Urinary bladder (tissue), 4 donors: ENCODE results near the gene MAN1C1. TPM values are rescaled to one million over a fixed set of nuclear protein-coding genes. Genes with fewer than 3 reads are reported as not detected.
"Not testable (repeated sequence)": the region's sequence is repeated elsewhere in the genome, so short reads cannot be mapped to it uniquely, and the experiment has no call there.

Source experiments
- DNase-seq: peaks from one replicate; pipeline ENCODE4 v3.0.0-alpha.2; 2015; ENCODE audit errors: extremely low spot score
- H3K27ac ChIP-seq: one replicate; pipeline ENCODE4 v1.5.1; 2013; ENCODE audit warnings: low read depth, mild to moderate bottlenecking, moderate library complexity
- H3K36me3 ChIP-seq: one replicate; pipeline ENCODE4 v1.6.1; 2013; ENCODE audit warnings: mild to moderate bottlenecking, moderate library complexity; ENCODE audit not compliant: insufficient read depth
- H3K4me1 ChIP-seq: one replicate; pipeline ENCODE4 v1.6.1; 2013; ENCODE audit warnings: mild to moderate bottlenecking, moderate library complexity; ENCODE audit not compliant: insufficient read depth
- H3K4me3 ChIP-seq: one replicate; pipeline ENCODE4 v1.5.1; 2013; ENCODE audit warnings: low read depth, low read length
- WGBS: extraction: QIAGEN DNeasy Blood & Tissue Kit; methylation state at CpG from one replicate; pipeline ENCODE4 v1.1.7; 2013; 5-methylcytosine and 5-hydroxymethylcytosine counted together
- polyA plus RNA-seq: library from polyadenylated mRNA; stranded (reverse); fragments of 200-250 nt; gene quantifications from one replicate; pipeline ENCODE4 v1.2.3, GENCODE V29; 2013
- total RNA-seq: library from RNA; depleted of rRNA; stranded (reverse); fragments of >200 nt; gene quantifications from one replicate; pipeline ENCODE4 v1.2.3, GENCODE V29; 2014
- donor health status: healthy with polysubstance abuse.
- donor health status: healthy.

Gene MAN1C1
- total and polyA plus RNA-seq, 2 donors = 18.2 to 26.4 TPM

DNA sequence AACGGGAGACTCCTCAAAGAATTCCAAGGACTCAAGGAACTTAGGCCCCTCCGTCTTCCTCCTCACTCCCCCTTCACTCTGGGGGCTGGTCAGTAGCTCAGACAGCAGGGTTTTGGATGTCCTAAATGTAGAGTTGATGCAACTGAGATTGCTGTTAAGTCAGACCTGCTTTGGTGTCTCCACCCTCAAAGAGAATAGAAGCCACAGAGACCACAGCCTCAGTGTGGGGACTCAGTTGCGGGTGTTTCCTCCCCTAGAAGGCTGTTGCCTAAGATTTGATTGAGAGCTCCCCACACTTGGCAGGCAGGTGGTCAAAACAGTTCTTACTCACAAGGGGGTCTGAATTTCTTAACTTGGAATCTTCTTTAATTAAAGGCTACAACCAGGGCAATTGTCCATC is 7.6 kb downstream of the MAN1C1 start:
- DNase-seq = no peak
- no peaks in the 10 kb centered on the region for H3K36me3 ChIP-seq
- 61% methylated on average over 3 of the region's 3 CpGs for WGBS
- no peaks in the 10 kb centered on the region for H3K4me1 ChIP-seq
- H3K4me3 ChIP-seq = no peak overlapping the region
- no peak overlapping the region for H3K27ac ChIP-seq

DNA sequence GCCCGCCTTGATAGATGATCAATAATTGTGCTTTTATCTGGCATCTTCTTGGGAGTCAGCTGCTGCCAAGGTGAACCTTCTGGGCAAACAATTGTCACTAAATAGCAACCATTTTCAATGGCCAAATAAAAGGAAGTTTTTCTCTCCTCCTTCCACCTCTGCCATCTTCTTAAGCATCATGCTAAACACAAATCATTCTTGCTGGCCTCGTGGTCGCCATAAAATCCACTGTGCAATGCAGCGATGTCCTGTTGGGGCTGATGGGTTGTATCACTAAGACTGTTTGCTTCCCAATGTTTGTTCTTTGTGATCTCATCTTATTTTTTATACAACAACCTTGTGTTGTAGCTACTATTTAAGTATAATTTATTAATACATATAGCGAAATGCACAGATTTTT is 8.0 kb downstream of the MAN1C1 start:
- H3K27ac ChIP-seq = no peak overlapping the region
- H3K4me3 ChIP-seq = no peak overlapping the region
- WGBS = 89% methylated on average over 5 of the region's 5 CpGs
- DNase-seq = no peak
- H3K4me1 ChIP-seq = no peaks in the 10 kb centered on the region
- no peaks in the 10 kb centered on the region for H3K36me3 ChIP-seq

DNA sequence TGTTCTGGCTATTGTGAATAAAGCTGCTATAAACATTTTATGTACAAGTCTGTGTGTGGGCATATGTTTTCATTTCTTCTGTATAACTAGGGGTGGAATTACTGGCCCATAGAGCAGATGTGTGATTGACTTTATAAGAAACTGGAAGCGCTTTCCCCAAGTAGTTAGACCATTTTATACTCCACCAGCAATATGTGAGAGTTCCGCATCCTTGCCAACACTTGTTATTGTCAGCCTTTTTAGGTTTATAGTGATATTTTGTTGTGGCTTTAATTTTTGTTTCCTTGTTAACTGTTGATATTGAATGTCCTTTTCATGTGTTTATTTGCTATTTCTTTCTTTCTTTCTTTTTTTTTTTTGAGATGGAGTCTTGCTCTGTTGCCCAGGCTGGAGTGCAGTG is 9.4 kb downstream of the MAN1C1 start:
- no peak overlapping the region for H3K27ac ChIP-seq
- H3K36me3 ChIP-seq = no peaks in the 10 kb centered on the region
- no peak overlapping the region for H3K4me3 ChIP-seq
- no peak for DNase-seq
- no peaks in the 10 kb centered on the region for H3K4me1 ChIP-seq
- 73% methylated on average over 2 of the region's 2 CpGs for WGBS

DNA sequence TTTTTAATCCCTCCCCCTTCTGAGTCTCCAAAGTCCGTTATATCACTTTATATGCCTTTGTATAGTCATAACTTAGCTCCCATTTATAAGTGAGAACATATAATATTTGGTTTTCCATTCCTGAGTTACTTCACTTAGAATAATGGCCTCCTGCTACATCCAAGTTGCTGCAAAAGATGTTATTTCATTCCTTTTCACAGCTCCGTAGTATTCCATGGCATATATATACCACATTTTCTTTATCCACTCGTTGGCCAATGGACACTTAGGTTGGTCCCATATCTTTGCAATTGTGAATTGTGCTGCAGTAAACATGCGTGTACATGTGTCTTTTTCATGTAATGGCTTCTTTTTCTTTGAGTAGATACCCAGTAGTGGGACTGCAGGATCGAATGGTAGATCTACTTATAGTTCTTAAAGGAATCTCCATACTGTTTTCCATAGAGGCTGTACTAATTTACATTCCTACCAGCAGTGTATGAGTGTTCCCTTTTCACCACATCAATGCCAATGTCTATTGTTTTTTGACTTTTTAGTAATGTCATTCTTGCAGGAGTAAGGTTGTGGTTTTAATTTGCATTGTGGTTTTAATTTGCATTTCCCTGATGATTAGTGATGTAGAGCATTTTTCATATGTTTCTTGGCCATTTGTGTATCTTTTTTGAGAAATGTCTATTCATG is 12.3 kb downstream of the MAN1C1 start:
- Histone ChIP-seq H3K36me3 (no peaks in the 10 kb centered on the region), H3K27ac (no peak overlapping the region), H3K4me3 (no peak overlapping the region), H3K4me1 (no peaks in the 10 kb centered on the region)
- DNase-seq = no peak
- 97% methylated on average over 5 of the region's 5 CpGs for WGBS

DNA sequence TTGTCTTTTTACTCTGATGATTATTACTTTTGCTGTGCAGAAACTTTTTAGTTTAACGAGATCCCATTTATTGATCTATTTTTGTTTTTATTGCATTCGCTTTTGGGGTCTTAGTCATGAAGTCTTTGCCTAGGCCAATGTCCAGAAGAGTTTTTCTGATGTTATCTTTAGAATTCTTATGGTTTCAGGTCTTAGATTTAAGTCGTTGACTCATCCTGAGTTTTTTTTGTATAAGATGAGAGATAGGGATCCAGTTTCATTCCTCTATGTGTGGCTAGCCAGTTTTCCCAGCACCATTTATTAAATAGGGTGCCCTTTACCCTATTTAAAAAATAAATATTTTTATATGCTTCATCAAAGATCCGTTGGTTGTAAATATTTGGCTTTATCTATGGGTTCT is 13.2 kb downstream of the MAN1C1 start:
- Histone ChIP-seq H3K27ac (no peak overlapping the region), H3K4me1 (no peaks in the 10 kb centered on the region), H3K36me3 (no peaks in the 10 kb centered on the region), H3K4me3 (no peak overlapping the region)
- 74% methylated on average over 4 of the region's 4 CpGs for WGBS
- no peak for DNase-seq

DNA sequence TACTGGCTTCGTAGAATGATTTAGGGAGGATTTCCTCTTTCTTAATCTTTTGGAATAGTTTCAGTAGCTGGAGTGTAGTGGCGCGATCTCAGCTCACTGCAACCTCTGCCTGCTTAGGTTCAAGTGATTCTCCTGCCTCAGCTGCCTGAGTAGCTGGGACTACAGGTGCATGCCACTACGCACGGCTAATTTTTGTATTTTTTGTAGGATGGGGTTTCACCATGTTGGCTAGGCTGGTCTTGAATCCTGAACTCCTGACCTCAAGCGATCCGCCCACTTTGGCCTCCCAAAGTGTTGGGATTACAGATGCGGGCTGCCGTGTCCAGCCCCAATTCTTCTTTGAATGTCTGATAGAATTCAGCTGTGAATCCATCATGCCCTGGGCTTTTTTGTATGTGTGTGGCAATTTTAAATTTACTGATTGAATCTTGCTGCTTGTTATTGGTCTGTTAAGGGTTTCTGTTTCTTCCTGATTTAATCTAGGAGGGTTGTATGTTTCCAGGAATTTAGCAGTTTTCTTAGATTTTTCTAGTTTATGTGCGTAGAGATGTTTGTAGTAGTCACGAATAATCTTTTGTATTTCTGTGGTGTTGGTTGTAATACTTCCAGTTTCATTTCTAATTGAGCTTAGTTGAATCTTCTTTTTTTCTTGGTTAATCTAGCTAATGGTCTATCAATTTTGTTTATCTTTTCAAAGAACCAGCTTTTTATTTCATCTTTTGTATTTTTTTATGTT is 15.3 kb downstream of the MAN1C1 start:
- no peak overlapping the region for H3K4me3 ChIP-seq

DNA sequence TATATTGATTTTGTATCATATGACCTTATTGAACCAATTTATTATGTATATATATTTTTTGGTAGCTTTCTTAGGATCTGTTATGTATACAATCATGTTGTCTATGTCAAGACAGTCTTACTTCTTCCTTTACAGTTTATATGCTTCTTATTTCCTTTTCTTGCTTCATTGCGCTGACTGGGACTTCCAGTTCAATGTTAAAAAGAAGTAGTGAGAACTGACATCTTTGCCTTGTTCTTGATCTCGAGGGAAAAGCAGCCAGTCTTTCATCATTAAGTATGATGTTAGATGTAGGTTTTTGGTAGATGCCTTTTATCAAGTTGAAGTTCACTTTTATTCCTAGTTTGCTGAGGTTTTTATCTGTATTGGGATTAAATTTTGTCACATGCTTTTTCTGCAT is 17.5 kb downstream of the MAN1C1 start:
- Histone ChIP-seq H3K36me3 (no peaks in the 10 kb centered on the region), H3K4me3 (no peak overlapping the region), H3K4me1 (no peaks in the 10 kb centered on the region), H3K27ac (no peak overlapping the region)
- DNase-seq = no peak
- 89% methylated on average over 2 of the region's 2 CpGs for WGBS

More for the DNA sequence above, 15.3 kb downstream of the MAN1C1 start:
- Histone ChIP-seq H3K4me1 (no peaks in the 10 kb centered on the region), H3K36me3 (no peaks in the 10 kb centered on the region), H3K27ac (no peak overlapping the region)
- DNase-seq = no peak
- 38% methylated on average over 11 of the region's 11 CpGs for WGBS

DNA sequence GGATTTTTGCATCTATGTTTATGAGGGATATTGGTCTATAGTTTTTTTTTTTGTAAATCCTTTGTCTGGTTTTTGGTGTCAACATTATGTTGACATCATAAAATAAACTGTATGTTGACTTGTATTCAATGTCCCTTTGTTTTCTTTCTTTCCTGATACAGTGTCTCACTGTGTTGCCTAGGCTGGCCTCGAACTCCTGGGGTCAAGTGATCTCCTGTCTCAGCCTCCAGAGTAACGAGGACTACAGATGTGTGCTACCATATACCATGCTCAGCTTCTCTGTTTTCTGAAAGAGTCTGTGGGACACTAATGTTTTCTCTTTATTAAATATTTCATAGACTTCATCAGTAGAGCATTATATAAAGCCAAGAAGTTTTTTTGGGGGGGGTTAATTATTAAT is 18.3 kb downstream of the MAN1C1 start:
- Histone ChIP-seq H3K4me3 (no peak overlapping the region), H3K4me1 (no peaks in the 10 kb centered on the region), H3K36me3 (no peaks in the 10 kb centered on the region), H3K27ac (no peak overlapping the region)
- no peak for DNase-seq
- WGBS = 95% methylated on average over 2 of the region's 2 CpGs

DNA sequence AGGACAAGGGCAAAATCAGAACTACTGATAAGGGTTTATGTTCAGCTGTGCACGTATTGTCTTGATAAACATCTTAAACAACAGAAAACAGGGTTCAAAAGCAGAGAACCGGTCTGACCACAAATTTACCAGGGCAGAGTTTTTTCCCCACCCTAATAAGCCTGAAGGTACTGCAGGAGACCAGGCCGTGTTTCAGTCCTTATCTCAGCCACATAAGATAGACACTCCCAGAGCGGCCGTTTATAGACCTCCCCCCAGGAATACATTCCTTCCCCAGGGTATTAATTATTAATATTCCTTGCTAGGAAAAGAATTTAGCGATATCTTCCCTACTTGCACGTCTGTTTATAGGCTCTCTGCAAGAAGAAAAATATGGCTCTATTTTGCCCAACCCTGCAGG is 19.6 kb downstream of the MAN1C1 start:
- DNase-seq, H3K27ac ChIP-seq, H3K36me3 ChIP-seq, H3K4me3 ChIP-seq, H3K4me1 ChIP-seq: not testable (repeated sequence)
- 94% methylated on average over 7 of the region's 7 CpGs for WGBS

DNA sequence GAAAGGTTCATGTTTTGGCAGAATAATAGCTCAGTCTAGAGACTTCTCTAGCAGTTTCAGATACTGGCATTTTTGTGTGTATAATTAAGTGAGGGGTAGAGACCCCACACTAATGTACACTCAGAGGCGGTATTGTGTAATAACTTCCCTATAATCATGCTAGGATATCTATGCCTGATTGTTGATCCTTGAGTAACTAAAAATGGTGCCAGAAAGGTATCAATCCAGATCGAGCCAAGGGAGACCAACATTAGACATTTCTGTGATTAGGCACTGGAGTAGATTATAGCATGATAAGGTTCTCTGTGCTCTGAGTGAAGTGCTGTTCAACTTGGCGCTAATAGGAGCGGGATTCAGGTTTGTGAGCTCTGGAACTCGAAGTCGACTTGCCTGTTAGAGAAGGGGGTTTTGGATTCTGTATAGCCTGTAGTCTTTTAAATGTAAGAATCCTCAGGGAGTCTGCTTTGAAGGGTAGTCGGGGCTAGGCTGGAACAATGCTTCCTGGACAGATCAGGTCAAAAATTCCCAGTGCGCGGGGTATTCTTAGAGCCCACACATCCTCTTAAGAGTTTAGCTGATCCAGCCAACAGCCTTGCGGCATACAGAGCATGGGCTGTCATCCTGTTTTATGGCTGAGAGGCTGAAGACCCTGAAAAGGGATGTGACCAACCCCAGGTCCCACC is 24.2 kb downstream of the MAN1C1 start:
- WGBS = 76% methylated on average over 10 of the region's 10 CpGs
- no peaks in the 10 kb centered on the region for H3K4me1 ChIP-seq
- no peak overlapping the region for H3K27ac ChIP-seq
- H3K36me3 ChIP-seq = no peaks in the 10 kb centered on the region
- no peak for DNase-seq
- H3K4me3 ChIP-seq = no peak overlapping the region

DNA sequence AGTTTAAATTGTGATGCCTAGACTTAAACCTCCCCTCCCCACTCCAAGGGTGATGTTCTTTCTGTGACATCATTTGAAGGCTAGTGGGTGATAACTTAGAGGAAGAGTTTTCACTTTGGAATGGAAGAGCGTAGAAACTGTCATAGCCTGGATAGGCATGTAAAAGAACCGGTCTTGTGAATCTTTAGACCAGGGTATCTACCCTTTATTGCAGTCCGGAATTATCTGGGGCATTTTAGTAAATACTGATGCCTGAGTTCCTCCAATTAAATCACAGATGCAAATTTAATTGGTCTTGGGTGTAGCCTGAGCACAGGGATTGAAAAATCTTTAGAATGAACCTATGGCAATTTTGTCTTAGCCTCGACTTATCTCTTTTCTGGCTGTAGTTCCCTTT is 24.7 kb downstream of the MAN1C1 start:
- H3K36me3 ChIP-seq = no peaks in the 10 kb centered on the region

DNA sequence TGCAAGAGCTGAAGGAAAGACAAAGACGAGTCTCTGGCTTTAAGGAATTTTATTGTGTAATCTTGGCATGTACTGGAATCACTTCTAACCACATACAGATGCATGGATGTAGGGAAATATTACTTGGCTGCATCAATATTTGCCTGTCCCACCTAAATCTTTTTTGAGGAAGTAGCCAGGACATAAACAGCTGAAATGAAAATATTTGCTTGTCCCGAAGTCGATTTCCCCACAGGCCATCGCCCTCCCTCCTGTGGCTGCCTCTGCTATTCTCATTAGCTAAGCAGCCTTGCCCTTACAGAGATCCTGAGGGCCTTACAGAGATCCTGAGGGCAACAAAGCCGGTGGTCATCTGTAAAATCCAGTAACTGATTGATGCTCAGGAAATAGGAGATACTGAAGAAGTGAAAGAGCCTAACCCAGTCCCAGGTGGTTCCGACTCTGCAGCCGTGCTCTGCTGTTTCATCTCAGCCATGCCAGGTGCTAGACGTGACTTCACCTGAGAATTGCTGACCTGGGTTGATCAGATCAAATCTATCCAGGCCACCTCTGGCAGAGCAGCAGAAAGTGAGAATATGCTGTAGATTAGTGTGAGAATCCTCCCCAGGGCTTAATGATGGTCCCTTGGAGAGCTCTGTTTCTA is 25.5 kb downstream of the MAN1C1 start:
- Histone ChIP-seq H3K4me1 (no peaks in the 10 kb centered on the region), H3K4me3 (no peak overlapping the region), H3K27ac (no peak overlapping the region), H3K36me3 (no peaks in the 10 kb centered on the region)
- 47% methylated on average over 8 of the region's 8 CpGs for WGBS
- no peak for DNase-seq

More for the DNA sequence above, 24.7 kb downstream of the MAN1C1 start:
- no peak overlapping the region for H3K4me3 ChIP-seq
- H3K4me1 ChIP-seq = no peaks in the 10 kb centered on the region
- H3K27ac ChIP-seq = no peak overlapping the region
- 79% methylated on average over 4 of the region's 4 CpGs for WGBS
- DNase-seq = no peak

DNA sequence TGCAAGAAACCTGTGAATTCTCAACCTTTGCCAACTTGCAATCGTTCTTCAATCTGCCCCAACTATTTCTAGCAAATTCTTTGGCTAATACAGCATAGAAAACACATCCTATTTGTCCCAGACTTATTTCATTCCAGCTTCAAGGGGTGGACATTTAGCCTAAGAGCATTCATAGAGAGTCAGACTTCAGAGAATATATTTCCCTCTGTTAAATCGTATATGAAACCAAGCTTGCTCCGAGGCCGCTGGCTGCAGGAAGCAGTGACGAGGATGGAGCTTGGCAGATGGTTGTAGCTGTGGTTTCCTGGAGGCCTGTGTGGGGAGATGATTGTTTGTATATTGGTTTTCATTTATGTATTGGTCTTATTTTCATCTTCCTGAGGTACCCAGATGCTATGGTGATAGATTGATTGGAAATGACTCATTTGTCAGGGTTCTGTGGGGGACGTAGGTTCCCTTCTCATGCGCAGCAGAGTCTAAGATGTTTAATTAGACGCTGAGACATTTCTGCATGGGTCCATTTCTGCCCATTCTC is 26.1 kb downstream of the MAN1C1 start:
- H3K27ac ChIP-seq = no peak overlapping the region
- no peaks in the 10 kb centered on the region for H3K4me1 ChIP-seq
- 55% methylated on average over 8 of the region's 8 CpGs for whole genome bisulfite sequencing
- H3K4me3 ChIP-seq = no peak overlapping the region
- no peaks in the 10 kb centered on the region for H3K36me3 ChIP-seq
- no peak for DNase-seq
